Kidney epithelial cell (primary cell): ENCODE measurements around the gene ZNF714. TPM values are rescaled to one million over a fixed set of nuclear protein-coding genes. Genes with fewer than 3 reads are reported as not detected.

Experiments used
- DNase-seq: peaks from one replicate; pipeline ENCODE4 v3.0.0-alpha.2; 2010; ENCODE audit warnings: low read depth
- H3K27me3 ChIP-seq: 2 replicates; pipeline ENCODE4 v1.6.0; 2011; ENCODE audit warnings: low read length; ENCODE audit not compliant: control insufficient read depth, insufficient read depth
- H3K36me3 ChIP-seq: 2 replicates; pipeline ENCODE4 v1.5.1; 2011; ENCODE audit warnings: low read length; ENCODE audit not compliant: control insufficient read depth, insufficient read depth
- H3K4me3 ChIP-seq: 2 replicates; pipeline ENCODE4 v1.5.1; 2011; ENCODE audit warnings: low read depth, mild to moderate bottlenecking, control low read depth, low read length
- CTCF ChIP-seq: IDR thresholded peaks from 2 replicates; pipeline ENCODE4 v1.5.1; 2011; ENCODE audit warnings: mild to moderate bottlenecking, moderate library complexity, low read length, control low read depth, inconsistent platforms; ENCODE audit not compliant: insufficient read depth, poor library complexity, severe bottlenecking
- total RNA-seq: library from RNA; depleted of rRNA; stranded (reverse); fragments of >200 nt; gene quantifications from 2 replicates; pipeline ENCODE4 v1.2.3, GENCODE V29; 2015

ZNF714 gene
- total RNA-seq, 1 donor from 2014 or later = 8.6 TPM

- TF ChIP-seq CTCF = no peak
- Histone ChIP-seq H3K4me3 (no peak overlapping the region), H3K36me3 (no peaks in the 10 kb centered on the region), H3K27me3 (no peaks in the 10 kb centered on the region)
- DNase-seq = no peak
Measured at GRCh38 chr19:21158523-21159135, 76.6 kb downstream of the ZNF714 start.

- no peaks in the 10 kb centered on the region for H3K36me3 ChIP-seq
- H3K4me3 ChIP-seq = no peak overlapping the region
- no peak for DNase-seq
- no peaks in the 10 kb centered on the region for H3K27me3 ChIP-seq
- TF ChIP-seq CTCF = no peak
Measured at GRCh38 chr19:21164541-21164940, 82.5 kb downstream of the ZNF714 start.

GRCh38 chr19:21166436-21166835, 84.4 kb downstream of the ZNF714 start:
- no peak for TF ChIP-seq CTCF
- no peak overlapping the region for H3K4me3 ChIP-seq
- no peaks in the 10 kb centered on the region for H3K36me3 ChIP-seq
- H3K27me3 ChIP-seq = no peaks in the 10 kb centered on the region
- DNase-seq = no peak

Other genes with a start within 250 kb of the ZNF714 start
- 3.2 and 4.3 TPM in 2 replicates for gene ZNF85, start 159.0 kb upstream of the ZNF714 start, total RNA-seq
- 8.4 and 12.9 TPM in 2 replicates for gene ZNF430, start 61.5 kb upstream of the ZNF714 start, total RNA-seq
- 3.5 and 5.8 TPM in 2 replicates for gene ZNF431, start 59.8 kb downstream of the ZNF714 start, total RNA-seq
- gene ZNF708, start 247.2 kb downstream of the ZNF714 start, total RNA-seq = 5.7 and 8.1 TPM in 2 replicates